Measurements from ENCODE around the gene KIF18A. TPM values are rescaled to one million over a fixed set of nuclear protein-coding genes. Genes with fewer than 3 reads are reported as not detected.

The KIF18A gene
- total and polyA plus RNA-seq, 2 experiments from 2014 or later: 4.9 to 16.1 TPM

- no peaks in the 10 kb centered on the region for H3K9me3 ChIP-seq (ENCODE audit: low read depth)
- peaks cover 2% of the 10 kb centered on the region for H3K36me3 ChIP-seq
- H3K27ac ChIP-seq: no peak overlapping the region
- peaks cover 15% of the 10 kb centered on the region for H3K4me1 ChIP-seq (ENCODE audit: low read depth)
- no peak for TF ChIP-seq CTCF (IDR thresholded peaks at IDR 0.05; ENCODE audit: low read depth, low read length)
- DNase-seq (ENCODE audit: low read depth in 1 of 2, low spot score in 1 of 2): no peak
- no peaks in the 10 kb centered on the region for H3K27me3 ChIP-seq
- no peak overlapping the region for H3K4me3 ChIP-seq
These were observed 53.1 kb downstream of the KIF18A start for GRCh38 chr11:28054821-28055220.

- DNase-seq (ENCODE audit: low read depth in 1 of 2, low spot score in 1 of 2): peak in 1 of 2 donors; percentile 18
These were observed 58.4 kb downstream of the KIF18A start for GRCh38 chr11:28049338-28050216.

DNA sequence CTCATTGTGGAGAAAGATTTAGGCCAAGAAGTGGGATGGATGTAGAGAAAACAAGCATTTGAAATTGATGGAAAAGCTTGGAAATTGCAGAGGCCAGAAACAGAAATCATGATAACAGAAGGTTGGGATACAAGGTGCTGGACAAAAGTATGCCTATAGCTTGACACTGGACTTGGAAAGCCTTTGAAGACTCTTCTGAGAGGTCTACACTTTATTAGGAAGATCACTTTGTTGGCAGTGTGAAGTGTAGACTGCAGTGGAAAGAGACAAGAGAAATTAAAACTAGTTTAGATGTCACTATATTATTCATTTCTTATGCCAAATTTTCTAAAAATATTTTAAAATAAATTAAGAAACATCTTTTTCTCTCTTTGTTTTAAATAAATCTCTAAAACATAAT is 59.1 kb downstream of the KIF18A start:
- TF ChIP-seq CTCF (IDR thresholded peaks at IDR 0.05; ENCODE audit: low read depth, low read length): no peak
- no peak overlapping the region for H3K4me3 ChIP-seq
- DNase-seq (ENCODE audit: low read depth in 1 of 2, low spot score in 1 of 2): no peak
- H3K27ac ChIP-seq: no peak overlapping the region
- H3K4me1 ChIP-seq (ENCODE audit: low read depth): peaks cover 15% of the 10 kb centered on the region
- H3K9me3 ChIP-seq (ENCODE audit: low read depth): no peaks in the 10 kb centered on the region
- no peaks in the 10 kb centered on the region for H3K27me3 ChIP-seq
- H3K36me3 ChIP-seq: no peaks in the 10 kb centered on the region

More at GRCh38 chr11:28049338-28050216, 58.4 kb downstream of the KIF18A start:
- Histone ChIP-seq H3K27ac (no peak overlapping the region), H3K4me1 (ENCODE audit: low read depth) (peaks cover 15% of the 10 kb centered on the region), H3K9me3 (ENCODE audit: low read depth) (no peaks in the 10 kb centered on the region), H3K36me3 (no peaks in the 10 kb centered on the region), H3K27me3 (no peaks in the 10 kb centered on the region), H3K4me3 (no peak overlapping the region)
- TF ChIP-seq CTCF (IDR thresholded peaks at IDR 0.05; ENCODE audit: low read depth, low read length): no peak

GRCh38 chr11:28043930-28044709 is 63.8 kb downstream of the KIF18A start:
- DNase-seq (ENCODE audit: low read depth in 1 of 2, low spot score in 1 of 2): no peak
- H3K9me3 ChIP-seq (ENCODE audit: low read depth): no peaks in the 10 kb centered on the region
- H3K27ac ChIP-seq: no peak overlapping the region
- H3K4me1 ChIP-seq (ENCODE audit: low read depth): no peaks in the 10 kb centered on the region
- no peak for TF ChIP-seq CTCF (IDR thresholded peaks at IDR 0.05; ENCODE audit: low read depth, low read length)
- H3K36me3 ChIP-seq: no peaks in the 10 kb centered on the region
- H3K4me3 ChIP-seq: no peak overlapping the region
- H3K27me3 ChIP-seq: no peaks in the 10 kb centered on the region

DNA sequence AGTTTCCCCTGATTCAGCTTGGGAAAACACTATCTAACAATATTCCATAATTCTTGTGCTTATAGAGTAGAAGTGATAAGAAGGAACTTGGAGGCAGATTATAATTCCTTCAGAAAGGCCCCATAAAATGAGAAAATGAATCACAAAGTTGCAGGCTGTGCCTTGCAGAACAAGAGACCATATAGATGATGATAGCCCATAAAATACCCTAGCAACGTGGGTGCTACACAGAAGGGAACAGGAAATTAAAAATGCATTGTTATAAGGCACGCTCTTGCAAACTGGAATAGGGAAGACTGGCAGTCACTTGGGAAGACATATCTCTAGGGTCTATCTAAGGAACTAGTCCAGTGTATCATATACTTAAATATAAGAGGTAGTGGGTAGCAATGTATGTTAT is 67.6 kb downstream of the KIF18A start:
- no peak for DNase-seq (ENCODE audit: low read depth in 1 of 2, low spot score in 1 of 2)
- TF ChIP-seq CTCF (IDR thresholded peaks at IDR 0.05; ENCODE audit: low read depth, low read length): no peak
- H3K4me3 ChIP-seq: no peak overlapping the region
- H3K27me3 ChIP-seq: no peaks in the 10 kb centered on the region
- no peaks in the 10 kb centered on the region for H3K36me3 ChIP-seq
- H3K9me3 ChIP-seq (ENCODE audit: low read depth): no peaks in the 10 kb centered on the region
- H3K4me1 ChIP-seq (ENCODE audit: low read depth): peaks cover 16% of the 10 kb centered on the region
- no peak overlapping the region for H3K27ac ChIP-seq

Measured in cardiac muscle cell (in vitro differentiated cells and primary cell).